IMR-90 (cell line): ENCODE measurements around the gene CD79B. TPM values are rescaled to one million over a fixed set of nuclear protein-coding genes. Genes with fewer than 3 reads are reported as not detected.

Experiments used
- ATAC-seq: fragments of 200-7000 bp; cut with Tn5 transposase; 2 replicates; pipeline ENCODE4 v1.9.1; 2020; ENCODE audit warnings: low read depth, mild to moderate bottlenecking, moderate library complexity
- BruUV-seq: library from RNA; stranded (reverse); fragments of 400-500 nt; replicated peaks from 2 replicates; lab custom pipeline; 2021; lab: Mats Ljungman, UMichigan
- CTCF ChIA-PET: fragments of 300-600 bp; formaldehyde crosslinking; extraction: SDS; loops from one replicate; lab custom pipeline; 2021; ENCODE audit warnings: antibody characterized with exemption; lab: Yijun Ruan, JAX
- POLR2A ChIA-PET: fragments of 300-600 bp; sonication (Branson Sonifier 250); formaldehyde crosslinking; loops from one replicate; lab custom pipeline; 2022; ENCODE audit warnings: antibody characterized with exemption; ENCODE audit not compliant: unreplicated experiment; lab: Charles Lee
- DNase-seq: peaks from one replicate; pipeline ENCODE4 v3.0.0; 2013
- H2AFZ ChIP-seq: replicated peaks from 2 replicates; pipeline ENCODE3; 2013; ENCODE audit warnings: low read length, mild to moderate bottlenecking; ENCODE audit not compliant: poor library complexity
- H2AK5ac ChIP-seq: 2 replicates; pipeline ENCODE4 v1.6.1; 2013; ENCODE audit warnings: low read depth, low read length, inconsistent platforms
- H2AK9ac ChIP-seq: replicated peaks from 2 replicates; pipeline ENCODE3; 2013; ENCODE audit warnings: mild to moderate bottlenecking, low read depth, low read length, moderate library complexity; ENCODE audit not compliant: poor library complexity
- H2BK120ac ChIP-seq: 2 replicates; pipeline ENCODE4 v1.6.1; 2013; ENCODE audit warnings: low read depth, low read length, inconsistent platforms
- H2BK15ac ChIP-seq: 3 replicates; pipeline ENCODE4 v1.6.1; 2013; ENCODE audit warnings: low read depth, low read length, inconsistent platforms
- H2BK20ac ChIP-seq: 2 replicates; pipeline ENCODE4 v1.6.1; 2013; ENCODE audit warnings: low read depth, mild to moderate bottlenecking, inconsistent platforms, low read length, moderate library complexity
- H2BK5ac ChIP-seq: 2 replicates; pipeline ENCODE4 v1.6.1; 2013; ENCODE audit warnings: mild to moderate bottlenecking, low read depth, low read length, inconsistent platforms; ENCODE audit not compliant: poor library complexity, severe bottlenecking
- H3K14ac ChIP-seq: replicated peaks from 2 replicates; pipeline ENCODE4 v1.6.1; 2013; ENCODE audit warnings: low read depth, low read length, inconsistent platforms
- H3K18ac ChIP-seq: 2 replicates; pipeline ENCODE4 v1.6.1; 2013; ENCODE audit warnings: low read depth, low read length, control low read depth
- H3K23ac ChIP-seq: 2 replicates; pipeline ENCODE4 v1.6.1; 2013; ENCODE audit warnings: low read depth, low read length, inconsistent platforms
- H3K27ac ChIP-seq: 2 replicates; pipeline ENCODE4 v1.5.1; 2013; ENCODE audit warnings: mild to moderate bottlenecking, control low read depth, low read length; ENCODE audit not compliant: insufficient read depth
- H3K27me3 ChIP-seq: 2 replicates; pipeline ENCODE4 v1.6.1; 2013; ENCODE audit warnings: low read length; ENCODE audit not compliant: control insufficient read depth, insufficient read depth
- H3K36me3 ChIP-seq: 2 replicates; pipeline ENCODE4 v1.6.1; 2013; ENCODE audit warnings: low read length, mixed read lengths; ENCODE audit not compliant: control insufficient read depth, insufficient read depth
- H3K4ac ChIP-seq: 2 replicates; pipeline ENCODE4 v1.6.1; 2013; ENCODE audit warnings: low read depth, low read length, inconsistent platforms
- H3K4me1 ChIP-seq: 2 replicates; pipeline ENCODE4 v1.6.1; 2013; ENCODE audit warnings: low read length, mixed read lengths; ENCODE audit not compliant: control insufficient read depth, insufficient read depth
- H3K4me2 ChIP-seq: 2 replicates; pipeline ENCODE4 v1.6.1; 2013; ENCODE audit warnings: low read depth, mild to moderate bottlenecking, control low read depth, low read length, moderate library complexity
- H3K4me3 ChIP-seq: 2 replicates; pipeline ENCODE4 v1.5.1; 2013; ENCODE audit warnings: low read depth, mild to moderate bottlenecking, control low read depth, low read length, moderate library complexity; ENCODE audit not compliant: insufficient read depth
- H3K56ac ChIP-seq: 2 replicates; pipeline ENCODE4 v1.6.1; 2013; ENCODE audit warnings: low read length, inconsistent platforms; ENCODE audit not compliant: insufficient read depth; ENCODE audit errors: extremely low read depth
- H3K79me1 ChIP-seq, 2 experiments: 2 replicates each; pipeline ENCODE4 v1.6.1; 2013; ENCODE audit warnings: low read length in 2 of 2, inconsistent platforms in 1 of 2, low read depth in 1 of 2
- H3K9ac ChIP-seq: 2 replicates; pipeline ENCODE4 v1.6.1; 2013; ENCODE audit warnings: low read depth, low read length, control low read depth
- H3K9me1 ChIP-seq: 2 replicates; pipeline ENCODE4 v1.6.1; 2013; ENCODE audit warnings: low read length, inconsistent platforms; ENCODE audit not compliant: insufficient read depth
- H3K9me3 ChIP-seq: 2 replicates; pipeline ENCODE4 v1.6.1; 2013; ENCODE audit warnings: low read length; ENCODE audit not compliant: control insufficient read depth, insufficient read depth
- H4K20me1 ChIP-seq: 2 replicates; pipeline ENCODE4 v1.6.1; 2013; ENCODE audit warnings: low read length, inconsistent platforms; ENCODE audit not compliant: insufficient read depth
- H4K5ac ChIP-seq: 2 replicates; pipeline ENCODE4 v1.6.1; 2013; ENCODE audit warnings: mild to moderate bottlenecking, low read depth, low read length, control low read depth
- H4K8ac ChIP-seq, 2 experiments: 2 replicates each; pipeline ENCODE4 v1.6.1; 2013; ENCODE audit warnings: low read depth in 2 of 2, low read length in 2 of 2, control low read depth in 1 of 2, inconsistent platforms in 1 of 2
- H4K91ac ChIP-seq: 2 replicates; pipeline ENCODE4 v1.6.1; 2013; ENCODE audit warnings: low read depth, low read length, inconsistent platforms; ENCODE audit not compliant: insufficient read depth
- CEBPB ChIP-seq: IDR thresholded peaks from 2 replicates; pipeline ENCODE4 v1.6.1; 2012; ENCODE audit warnings: low read depth, low read length, improper control_type of control experiment
- ELK1 ChIP-seq: fragments of 150-350 bp; IDR thresholded peaks from 2 replicates; pipeline ENCODE4 v1.6.1; 2016; ENCODE audit warnings: low read depth, mild to moderate bottlenecking, low read length, moderate library complexity, borderline replicate concordance
- MAFK ChIP-seq: IDR thresholded peaks from 2 replicates; pipeline ENCODE4 v1.6.1; 2012; ENCODE audit warnings: low read depth, low read length, improper control_type of control experiment
- MXI1 ChIP-seq: IDR thresholded peaks from 2 replicates; pipeline ENCODE4 v1.6.1; 2012; ENCODE audit warnings: low read depth, mild to moderate bottlenecking, low read length, moderate library complexity, borderline replicate concordance
- NFE2L2 ChIP-seq: fragments of 150-350 bp; IDR thresholded peaks from 2 replicates; pipeline ENCODE4 v1.6.1; 2016; ENCODE audit warnings: low read depth, mild to moderate bottlenecking, low read length
- RAD21 ChIP-seq: IDR thresholded peaks from 2 replicates; pipeline ENCODE4 v1.6.1; 2012; ENCODE audit warnings: low read length, improper control_type of control experiment
- USF2 ChIP-seq: fragments of 150-350 bp; IDR thresholded peaks from 2 replicates; pipeline ENCODE4 v1.6.1; 2017; ENCODE audit warnings: mild to moderate bottlenecking, antibody characterized with exemption, low read length, low read depth
- WGBS, 2 experiments: methylation state at CpG; one replicate each; pipeline versions ENCODE4 v1.1.5 to v1.1.7; 2013; ENCODE audit warnings: missing lambda C conversion rate in 2 of 2; ENCODE audit not compliant: insufficient read length in 1 of 2; ENCODE audit errors: extremely low coverage in 2 of 2; 5-methylcytosine and 5-hydroxymethylcytosine counted together
- dilution Hi-C: fragments of 300-500 bp; cut with HindIII; formaldehyde crosslinking; loops from one replicate; pipeline ENCODE4 v1.14.3; 2018; ENCODE audit warnings: low sequenced_read_pairs; ENCODE audit not compliant: unreplicated experiment
- in situ Hi-C: fragments of 300-500 bp; cut with MboI; formaldehyde crosslinking; loops from 3 replicates; pipeline ENCODE4 v1.14.3; 2019; ENCODE audit warnings: low sequenced_read_pairs, inconsistent platforms, mixed read lengths
- intact Hi-C: fragments of 100-400 bp; cut with micrococcal nuclease; formaldehyde crosslinking; loops from 2 replicates; pipeline ENCODE4 v1.10.0; 2022
- polyA plus RNA-seq, 3 experiments: library from polyadenylated mRNA; depleted of rRNA; stranded (reverse); fragments of >200 nt; gene quantifications; 2 replicates each; pipeline ENCODE4 v1.2.3, GENCODE V29; 2012; ENCODE audit warnings: low replicate concordance in 1 of 3
- total RNA-seq: library from RNA; depleted of rRNA; stranded (reverse); fragments of >200 nt; gene quantifications from 2 replicates; pipeline ENCODE4 v1.2.3, GENCODE V29; 2012

CD79B gene
- total and polyA plus RNA-seq, 2 of the 4 experiments (the other 2 are of a cell fraction): not detected

- Histone ChIP-seq H2BK15ac (no peak overlapping the region), H4K8ac (no peak overlapping the region), H3K4me3 (no peak overlapping the region), H3K79me1 (no peaks in the 10 kb centered on the region), H2AFZ (no peak overlapping the region), H3K9me3 (no peaks in the 10 kb centered on the region), H3K4me2 (no peak overlapping the region), H3K14ac (no peak overlapping the region), H3K9me1 (no peaks in the 10 kb centered on the region), H3K9ac (no peak overlapping the region), H4K20me1 (no peaks in the 10 kb centered on the region), H2AK9ac (no peak overlapping the region), H4K5ac (no peak overlapping the region), H2BK20ac (no peak overlapping the region), H3K23ac (no peak overlapping the region), H3K4me1 (no peaks in the 10 kb centered on the region), H3K27me3 (peaks cover 13% of the 10 kb centered on the region), H3K56ac (no peak overlapping the region), H2BK5ac (no peak overlapping the region), H3K36me3 (no peaks in the 10 kb centered on the region), H2AK5ac (no peak overlapping the region), H3K18ac (no peak overlapping the region), H3K4ac (no peak overlapping the region), H2BK120ac (no peak overlapping the region), H3K27ac (no peak overlapping the region), H4K91ac (no peak overlapping the region)
- TF ChIP-seq ELK1 (no peak), MAFK (no peak), MXI1 (no peak), NFE2L2 (no peak), RAD21 (no peak), CEBPB (no peak), USF2 (no peak)
- POLR2A ChIA-PET: no interaction called here
- in situ Hi-C loops: no loop called here
- ATAC-seq: no peak
- CTCF ChIA-PET: interaction anchor here (0.6 kb wide), 1 partner anchor 99 kb away, joined by 4 read pairs; no protein-coding TSS in a partner anchor
- BruUV-seq: no TSS peak
- dilution Hi-C loops: no loop called here
- no peak for DNase-seq
- no CpG with 5 or more reads among the region's 8 CpGs for WGBS, 2 experiments
- intact Hi-C loops: no loop called here
Measured at GRCh38 chr17:63927464-63928171, 4.5 kb downstream of the CD79B start.
